AG04449 (cell line): ENCODE results near the gene MEF2C.

Experiments
- CTCF ChIA-PET: fragments of 350-600 bp; formaldehyde crosslinking; extraction: SDS; loops from one replicate; lab custom pipeline; 2021; ENCODE audit warnings: antibody characterized with exemption; lab: Yijun Ruan, JAX
- POLR2A ChIA-PET: fragments of 400-600, 350-600 bp; formaldehyde crosslinking; extraction: SDS; loops from one replicate; lab custom pipeline; 2020; ENCODE audit warnings: antibody characterized with exemption, inconsistent platforms; lab: Yijun Ruan, JAX
- DNase-seq: peaks from one replicate; pipeline ENCODE4 v3.0.0-alpha.2; 2010; ENCODE audit warnings: low read depth, low spot score
- H3K4me3 ChIP-seq: 2 replicates; pipeline ENCODE4 v1.5.1; 2011; ENCODE audit warnings: low read depth, mild to moderate bottlenecking, control low read depth, low read length
- TF ChIP-seq, protein P1 (sequence below): IDR thresholded peaks from one replicate; pipeline ENCODE4 v1.5.1; 2011; ENCODE audit warnings: mild to moderate bottlenecking, moderate library complexity, low read length, control low read depth, inconsistent platforms; ENCODE audit not compliant: insufficient read depth; ENCODE audit errors: missing control alignments

Gene MEF2C

DNA sequence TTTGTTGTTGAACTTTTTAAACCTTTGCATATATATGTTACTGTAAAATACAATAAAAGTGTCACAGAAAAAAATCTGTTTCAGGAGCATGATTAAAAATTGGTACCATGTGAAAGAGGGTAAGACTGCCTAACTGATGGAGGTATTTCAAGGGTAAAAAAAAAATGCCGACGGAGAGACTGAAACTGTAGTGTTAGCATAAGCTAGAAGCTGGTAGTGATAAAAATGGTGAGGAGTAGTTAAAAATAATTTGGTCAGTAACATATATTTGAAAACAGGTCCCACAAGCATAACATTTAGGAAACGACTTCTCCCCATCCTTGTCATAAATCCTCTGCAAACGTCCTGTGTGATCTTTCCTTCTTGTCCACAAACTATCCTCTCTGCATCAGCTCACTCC lies 64.7 kb downstream of the MEF2C start:
- ChIA-PET POLR2A (no interaction called here), CTCF (interaction anchor here (0.6 to 1.2 kb wide), 2 partner anchors 57 to 89 kb away, joined by 3 to 4 read pairs; no protein-coding TSS in a partner anchor)
- no peak for DNase-seq
- H3K4me3 ChIP-seq: no peak overlapping the region
- TF ChIP-seq, protein P1, sequence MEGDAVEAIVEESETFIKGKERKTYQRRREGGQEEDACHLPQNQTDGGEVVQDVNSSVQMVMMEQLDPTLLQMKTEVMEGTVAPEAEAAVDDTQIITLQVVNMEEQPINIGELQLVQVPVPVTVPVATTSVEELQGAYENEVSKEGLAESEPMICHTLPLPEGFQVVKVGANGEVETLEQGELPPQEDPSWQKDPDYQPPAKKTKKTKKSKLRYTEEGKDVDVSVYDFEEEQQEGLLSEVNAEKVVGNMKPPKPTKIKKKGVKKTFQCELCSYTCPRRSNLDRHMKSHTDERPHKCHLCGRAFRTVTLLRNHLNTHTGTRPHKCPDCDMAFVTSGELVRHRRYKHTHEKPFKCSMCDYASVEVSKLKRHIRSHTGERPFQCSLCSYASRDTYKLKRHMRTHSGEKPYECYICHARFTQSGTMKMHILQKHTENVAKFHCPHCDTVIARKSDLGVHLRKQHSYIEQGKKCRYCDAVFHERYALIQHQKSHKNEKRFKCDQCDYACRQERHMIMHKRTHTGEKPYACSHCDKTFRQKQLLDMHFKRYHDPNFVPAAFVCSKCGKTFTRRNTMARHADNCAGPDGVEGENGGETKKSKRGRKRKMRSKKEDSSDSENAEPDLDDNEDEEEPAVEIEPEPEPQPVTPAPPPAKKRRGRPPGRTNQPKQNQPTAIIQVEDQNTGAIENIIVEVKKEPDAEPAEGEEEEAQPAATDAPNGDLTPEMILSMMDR: no peak

DNA sequence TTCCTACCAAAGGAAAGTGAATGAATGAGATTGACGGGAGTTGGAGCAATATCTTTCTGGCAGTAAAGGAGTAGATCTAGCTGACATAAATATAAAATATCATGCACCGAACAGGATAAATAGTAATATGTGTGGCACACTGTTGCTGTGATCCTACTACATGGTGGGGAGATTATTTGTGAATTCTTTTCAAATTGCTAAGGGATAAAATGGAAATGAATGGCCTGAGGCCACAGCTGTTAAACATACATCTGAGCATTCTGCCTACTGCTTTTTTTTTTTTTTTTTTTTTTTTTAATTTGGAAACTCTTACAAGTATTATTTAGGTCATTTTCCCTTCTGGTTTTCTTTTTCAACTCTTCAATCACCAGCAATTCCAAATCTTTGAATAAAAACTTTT lies 66.8 kb downstream of the MEF2C start:
- no peak for DNase-seq
- no peak overlapping the region for H3K4me3 ChIP-seq
- POLR2A ChIA-PET: no interaction called here
- TF ChIP-seq, protein P1: no peak
- CTCF ChIA-PET: no interaction called here

DNA sequence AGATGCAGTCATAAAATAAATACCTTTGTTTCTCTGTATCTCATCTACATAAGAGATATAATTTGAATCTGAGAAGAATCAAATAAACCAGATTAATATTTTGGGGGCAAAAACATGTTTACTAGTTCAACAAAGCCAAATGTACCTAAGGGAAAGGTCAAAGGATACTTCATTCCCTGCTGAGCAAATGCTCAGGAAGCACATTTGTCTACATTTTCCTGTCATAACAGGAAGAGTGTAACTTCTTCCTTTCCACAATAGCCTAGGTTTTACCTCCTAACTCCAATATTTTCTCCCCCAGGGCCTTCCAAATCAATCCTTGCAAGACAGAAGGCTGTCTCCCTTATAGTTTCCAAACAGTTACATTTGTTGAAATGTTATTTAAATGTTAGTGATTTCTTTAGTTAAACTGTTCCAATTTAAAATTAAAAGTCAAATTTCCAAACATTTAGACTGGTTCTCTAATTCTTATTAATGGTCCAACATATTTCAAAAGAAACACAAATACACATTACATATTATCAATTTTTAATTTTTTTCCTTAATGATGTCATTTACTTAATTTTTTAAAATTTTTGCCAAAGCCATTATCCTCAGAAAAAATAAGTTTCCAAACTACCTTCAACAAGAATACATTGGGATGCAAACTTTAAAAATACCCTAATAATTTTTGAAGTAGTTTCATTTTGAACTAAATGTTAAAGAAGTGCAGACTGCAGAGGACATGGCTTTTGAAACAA lies 67.8 kb downstream of the MEF2C start:
- TF ChIP-seq, protein P1: no peak
- no peak for DNase-seq
- H3K4me3 ChIP-seq: no peak overlapping the region
- ChIA-PET CTCF (no interaction called here), POLR2A (no interaction called here)

DNA sequence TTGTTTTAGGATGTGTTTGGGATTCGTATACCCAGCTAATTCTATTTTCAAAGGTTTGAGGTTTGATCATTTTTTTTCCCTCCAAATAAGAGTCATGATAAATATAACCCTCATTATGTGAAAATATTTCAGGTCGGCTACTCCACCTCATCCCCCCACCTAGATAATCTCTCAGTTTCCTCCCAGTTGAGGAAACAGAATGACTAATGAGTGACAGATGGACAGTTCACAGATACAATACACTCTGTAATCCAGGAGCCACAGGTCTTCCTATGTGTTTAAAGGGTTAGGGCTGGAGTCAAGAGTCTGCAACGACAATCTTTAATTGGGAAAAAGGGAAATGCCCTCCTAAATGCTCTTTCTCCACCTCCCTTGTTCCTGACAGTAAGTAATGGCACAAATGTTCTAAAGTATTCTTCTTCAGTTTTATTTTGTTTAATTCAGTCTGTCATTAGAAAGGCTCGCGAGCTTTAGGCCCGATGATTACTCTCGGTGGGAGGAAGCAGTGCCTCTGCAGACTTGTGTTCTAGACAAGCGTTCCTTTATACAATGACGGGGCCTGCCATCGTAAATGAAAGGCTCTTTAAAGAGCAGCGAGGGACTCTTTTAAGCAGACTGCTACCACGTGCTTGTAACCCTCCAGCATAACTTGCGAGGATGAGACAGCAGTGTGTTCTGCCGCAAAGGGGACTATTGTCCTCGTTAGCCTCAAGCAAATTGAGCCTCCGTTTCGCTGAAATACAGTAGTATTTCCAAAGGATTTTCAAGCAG lies 69.0 kb downstream of the MEF2C start:
- POLR2A ChIA-PET: no interaction called here
- CTCF ChIA-PET: no interaction called here
- no peak overlapping the region for H3K4me3 ChIP-seq
- DNase-seq: no peak
- TF ChIP-seq, protein P1: no peak

DNA sequence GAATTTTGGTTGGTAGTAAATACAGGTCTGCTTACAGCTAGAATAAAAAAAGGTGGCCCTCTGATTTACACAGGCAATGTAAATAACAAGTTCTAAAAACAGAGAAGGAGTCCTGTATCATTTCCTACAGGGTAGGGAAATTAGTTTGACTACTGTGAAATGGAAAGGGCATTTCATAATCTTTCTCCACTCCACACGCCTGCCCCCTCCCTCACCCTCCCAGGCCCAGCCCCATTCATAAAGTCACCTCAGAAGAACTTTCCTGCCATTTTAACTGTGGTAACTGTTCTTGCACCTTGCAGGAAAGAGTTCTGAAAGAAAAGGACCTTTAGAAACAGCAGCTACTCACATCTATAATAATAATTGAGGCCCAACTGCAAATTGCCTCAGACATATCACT lies 69.7 kb downstream of the MEF2C start:
- POLR2A ChIA-PET: no interaction called here
- CTCF ChIA-PET: no interaction called here
- no peak overlapping the region for H3K4me3 ChIP-seq
- TF ChIP-seq, protein P1: no peak
- no peak for DNase-seq

DNA sequence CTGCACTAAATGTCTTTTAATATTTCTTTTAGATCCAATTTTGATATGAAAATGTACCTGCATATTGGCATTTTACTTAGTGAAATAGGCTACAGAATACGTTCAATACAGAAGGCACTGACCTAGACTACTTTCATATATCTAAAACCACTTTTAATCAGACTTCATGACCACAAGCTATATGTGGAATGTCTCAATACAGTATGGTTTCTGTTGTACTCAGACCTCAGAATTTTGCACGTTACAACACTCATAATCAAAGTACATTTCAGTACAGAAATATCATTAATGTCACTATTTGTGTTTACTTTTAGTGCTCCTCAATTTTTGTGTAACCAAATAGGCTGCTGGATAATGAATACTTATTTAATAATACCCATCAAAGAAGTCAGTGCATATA lies 74.8 kb downstream of the MEF2C start:
- no peak for DNase-seq
- CTCF ChIA-PET: no interaction called here
- TF ChIP-seq, protein P1: no peak
- no peak overlapping the region for H3K4me3 ChIP-seq
- POLR2A ChIA-PET: no interaction called here
